ENCODE results near the gene PDE4B. TPM values are rescaled to one million over a fixed set of nuclear protein-coding genes. Genes with fewer than 3 reads are reported as not detected.

The PDE4B gene
- total RNA-seq, 1 experiment from 2014 or later: 9.4 TPM

- DNase-seq (ENCODE audit: low spot score): no peak
Observed at GRCh38 chr1:66359815-66360214, 567.1 kb downstream of the PDE4B start.

- DNase-seq (ENCODE audit: low spot score): no peak
Observed at GRCh38 chr1:66360285-66360724, 567.6 kb downstream of the PDE4B start.

- DNase-seq (ENCODE audit: low spot score): no peak
Observed at GRCh38 chr1:66364578-66365391, 572.1 kb downstream of the PDE4B start.

DNA sequence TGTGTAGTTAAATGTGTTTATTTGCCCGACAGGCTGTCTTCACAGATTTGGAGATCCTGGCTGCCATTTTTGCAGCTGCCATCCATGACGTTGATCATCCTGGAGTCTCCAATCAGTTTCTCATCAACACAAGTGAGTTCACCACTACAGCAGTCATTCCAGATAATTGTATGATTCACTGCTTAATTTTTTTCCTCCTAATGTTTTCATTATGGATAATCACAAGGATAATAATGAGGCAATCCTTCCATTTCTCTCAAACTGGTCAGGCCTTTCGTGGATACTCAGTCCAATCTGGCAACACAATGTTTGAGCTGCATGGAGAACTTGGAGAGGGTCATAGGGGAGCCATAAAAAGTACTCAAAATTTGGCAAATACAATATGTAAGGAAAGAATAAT, 572.9 kb downstream of the PDE4B start:
- DNase-seq (ENCODE audit: low spot score): no peak

DNA sequence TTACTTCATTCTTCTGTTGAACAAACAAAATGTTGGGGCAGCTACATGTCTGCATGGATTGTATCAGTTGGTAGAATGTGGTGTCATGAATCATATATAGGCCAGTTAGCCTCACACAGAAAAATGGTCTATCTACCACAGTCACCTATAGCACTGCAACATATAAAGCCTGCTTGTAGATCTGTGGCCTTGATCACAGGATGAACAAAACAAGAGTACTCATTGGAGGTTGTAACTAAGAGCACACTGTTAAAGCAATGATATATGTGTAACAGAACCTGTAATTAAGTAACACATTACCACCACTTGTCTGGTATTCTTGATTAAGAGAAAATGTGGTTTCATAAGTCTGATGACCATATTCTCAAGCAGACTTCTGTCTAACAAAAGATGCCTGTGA, 573.9 kb downstream of the PDE4B start:
- DNase-seq (ENCODE audit: low spot score): no peak

DNA sequence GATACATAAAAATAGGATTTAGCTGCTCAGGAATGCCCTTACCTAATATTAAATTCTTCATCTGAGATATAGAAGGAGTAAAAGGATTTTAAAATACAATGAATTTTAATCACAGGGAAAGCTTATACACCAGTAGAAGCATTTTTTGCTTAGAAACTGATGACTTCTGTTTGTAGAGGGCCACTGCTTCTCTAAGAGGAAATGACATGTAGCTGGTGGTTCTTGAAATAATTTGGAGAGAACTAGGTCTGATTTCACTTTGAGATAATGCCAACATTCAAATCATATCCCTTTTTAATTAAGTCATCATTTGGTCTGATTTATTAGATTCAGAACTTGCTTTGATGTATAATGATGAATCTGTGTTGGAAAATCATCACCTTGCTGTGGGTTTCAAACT, 574.7 kb downstream of the PDE4B start:
- DNase-seq (ENCODE audit: low spot score): no peak

GRCh38 chr1:66368261-66368660, 575.6 kb downstream of the PDE4B start:
- DNase-seq (ENCODE audit: low spot score): no peak

DNA sequence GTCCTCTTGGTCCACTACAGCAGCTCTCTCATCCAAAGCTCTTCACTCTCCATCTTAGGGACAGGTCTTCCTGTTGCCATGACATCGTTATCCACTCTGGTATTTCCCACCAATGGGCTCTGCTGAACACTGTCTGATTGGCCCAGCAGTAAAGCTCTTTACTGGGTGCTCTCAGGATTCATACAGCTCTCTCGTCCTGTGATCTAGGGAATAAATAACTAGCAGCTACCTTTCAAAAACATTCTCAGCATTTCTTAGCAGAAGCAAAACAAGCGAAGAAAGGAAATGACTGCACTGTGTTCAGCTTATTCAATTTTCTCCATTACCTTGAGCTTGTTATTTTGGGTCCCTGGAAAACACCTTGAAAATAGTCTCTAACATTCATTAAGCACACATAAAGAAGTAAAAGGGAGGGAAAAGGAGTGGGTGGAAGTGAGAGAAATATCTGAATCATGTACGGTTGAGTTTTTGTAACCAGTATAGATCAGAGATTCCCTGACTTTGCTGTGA, 577.8 kb downstream of the PDE4B start:
- no peak for DNase-seq (ENCODE audit: low spot score)

DNA sequence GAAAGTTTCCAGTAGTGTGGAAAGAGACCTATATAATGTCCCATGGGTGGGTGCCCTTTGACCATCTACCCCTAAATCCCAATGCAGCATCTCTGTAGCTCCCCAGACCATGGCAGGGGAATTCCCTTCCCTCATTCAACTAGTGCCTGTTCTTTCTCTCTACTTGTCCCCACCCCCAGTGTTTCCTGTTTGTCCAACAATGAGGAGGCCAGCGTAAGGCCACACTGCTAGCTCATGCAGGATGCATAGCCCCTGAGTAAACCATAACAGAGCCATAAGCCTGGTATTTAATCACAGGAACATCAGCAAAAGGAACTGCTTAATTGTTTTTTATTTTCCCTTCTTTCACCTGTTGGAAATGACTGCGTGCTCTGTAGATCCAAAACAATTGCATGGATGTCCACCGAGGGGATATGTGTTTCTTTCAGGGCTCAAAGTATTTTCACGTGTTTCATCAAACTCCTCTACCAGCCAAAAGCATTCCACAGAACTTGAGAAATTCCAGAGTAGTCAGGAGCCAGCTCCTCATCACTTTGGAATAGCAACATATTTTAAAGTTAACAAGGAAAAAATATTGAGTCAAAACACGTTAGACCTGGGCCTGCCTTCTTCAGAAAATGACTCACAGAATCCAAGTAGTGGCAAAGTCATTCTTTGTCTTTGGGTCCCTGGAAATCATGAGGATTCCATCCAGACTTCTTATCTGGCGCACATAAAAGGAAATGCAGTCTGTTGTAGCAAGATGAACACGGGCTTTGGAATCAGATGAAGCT, 578.7 kb downstream of the PDE4B start:
- DNase-seq (ENCODE audit: low spot score): no peak

DNA sequence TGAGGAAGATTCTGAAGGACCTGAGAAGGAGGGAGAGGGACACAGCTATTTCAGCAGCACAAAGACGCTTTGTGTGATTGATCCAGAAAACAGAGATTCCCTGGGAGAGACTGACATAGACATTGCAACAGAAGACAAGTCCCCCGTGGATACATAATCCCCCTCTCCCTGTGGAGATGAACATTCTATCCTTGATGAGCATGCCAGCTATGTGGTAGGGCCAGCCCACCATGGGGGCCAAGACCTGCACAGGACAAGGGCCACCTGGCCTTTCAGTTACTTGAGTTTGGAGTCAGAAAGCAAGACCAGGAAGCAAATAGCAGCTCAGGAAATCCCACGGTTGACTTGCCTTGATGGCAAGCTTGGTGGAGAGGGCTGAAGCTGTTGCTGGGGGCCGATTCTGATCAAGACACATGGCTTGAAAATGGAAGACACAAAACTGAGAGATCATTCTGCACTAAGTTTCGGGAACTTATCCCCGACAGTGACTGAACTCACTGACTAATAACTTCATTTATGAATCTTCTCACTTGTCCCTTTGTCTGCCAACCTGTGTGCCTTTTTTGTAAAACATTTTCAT, 579.9 kb downstream of the PDE4B start:
- no peak for DNase-seq (ENCODE audit: low spot score)

- no peak for DNase-seq (ENCODE audit: low spot score)
Observed at GRCh38 chr1:66373157-66373591, 580.5 kb downstream of the PDE4B start.

GRCh38 chr1:66374148-66374547, 581.5 kb downstream of the PDE4B start:
- no peak for DNase-seq (ENCODE audit: low spot score)

- DNase-seq (ENCODE audit: low spot score): no peak
Observed at GRCh38 chr1:66374561-66375111, 581.9 kb downstream of the PDE4B start.

- DNase-seq (ENCODE audit: low spot score): no peak
Observed at GRCh38 chr1:66375125-66375524, 582.4 kb downstream of the PDE4B start.

GRCh38 chr1:66380452-66381212, 587.9 kb downstream of the PDE4B start:
- DNase-seq (ENCODE audit: low spot score): no peak

DNA sequence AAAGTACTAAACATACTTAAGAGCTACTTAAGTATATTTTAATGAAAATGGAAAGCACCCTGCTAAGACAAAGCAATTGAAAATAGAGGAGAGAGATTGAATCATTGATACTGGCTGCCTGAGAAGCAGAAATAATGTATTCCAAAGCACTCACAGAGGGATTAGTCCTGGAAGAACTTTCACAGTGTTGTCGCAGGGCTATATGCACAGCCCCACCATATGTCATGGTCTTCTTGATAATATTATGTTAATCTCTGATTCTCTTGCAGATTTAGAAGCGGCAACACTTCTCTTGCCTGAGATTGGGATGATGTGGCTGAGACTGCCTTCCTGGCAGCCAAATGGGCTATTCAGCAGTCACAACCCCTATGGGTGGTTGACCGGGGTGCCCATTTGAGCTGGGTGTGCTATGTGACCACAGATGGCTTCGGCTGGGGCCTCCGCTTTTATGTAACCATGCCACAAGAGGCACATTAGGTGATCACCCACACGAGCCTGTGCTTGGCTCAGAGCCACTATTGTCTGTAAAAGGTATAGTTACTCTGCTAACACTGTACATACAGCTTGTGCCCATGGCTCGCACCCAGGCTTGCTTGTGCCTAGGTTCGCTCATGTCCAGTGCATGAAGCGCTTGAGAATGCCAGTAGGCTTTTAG, 589.1 kb downstream of the PDE4B start:
- no peak for DNase-seq (ENCODE audit: low spot score)

DNA sequence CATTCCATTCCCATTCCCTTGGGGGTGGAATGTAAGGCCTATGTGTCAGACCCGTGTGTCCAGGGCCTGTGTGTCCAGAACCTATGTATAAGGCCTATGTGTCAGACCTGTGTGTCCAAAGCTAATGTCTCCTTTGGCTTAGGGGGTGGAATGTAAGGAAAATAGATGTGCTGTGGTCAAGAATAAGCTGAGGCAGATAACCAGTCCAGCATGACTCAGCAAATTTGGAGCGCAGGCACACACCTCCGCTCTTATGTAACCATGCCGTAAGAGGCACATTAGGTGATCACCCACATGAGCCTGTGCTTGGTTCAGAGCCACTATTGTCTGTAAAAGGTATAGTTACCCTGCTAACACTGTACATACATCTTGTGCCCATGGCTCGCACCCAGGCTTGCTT, 590.5 kb downstream of the PDE4B start:
- DNase-seq (ENCODE audit: low spot score): no peak

- DNase-seq (ENCODE audit: low spot score): no peak
Observed at GRCh38 chr1:66383611-66384010, 590.9 kb downstream of the PDE4B start.

DNA sequence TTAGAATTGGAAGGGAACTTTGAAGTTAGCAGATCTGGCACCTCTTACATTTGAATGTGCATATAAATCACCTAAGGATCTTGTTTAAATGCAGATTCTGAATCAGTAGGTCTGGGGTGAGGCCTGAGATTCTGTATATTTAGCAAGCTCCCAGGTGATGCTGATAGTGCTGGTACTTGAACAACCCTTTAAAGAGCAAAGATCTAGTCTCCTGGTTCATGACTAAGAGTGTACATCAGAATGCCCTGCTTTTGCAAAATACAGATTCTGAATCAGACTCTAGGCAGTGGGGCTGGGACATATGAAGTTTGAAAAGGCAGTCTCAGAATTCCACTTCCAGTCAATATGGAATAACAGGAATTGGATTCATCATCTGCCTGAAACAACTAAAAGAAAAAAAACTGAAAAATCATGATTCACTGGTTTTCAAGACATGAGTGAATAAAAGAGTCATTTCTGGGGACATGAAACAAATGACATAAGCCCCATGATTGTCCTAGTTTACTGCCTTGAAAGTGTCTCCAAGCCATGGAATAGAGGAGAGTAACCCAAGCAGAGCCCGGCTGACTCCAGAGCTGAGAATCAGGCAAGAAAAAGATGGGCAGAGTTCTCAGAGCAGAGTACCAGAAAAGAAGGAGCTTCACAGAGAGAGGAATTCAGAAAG, 591.7 kb downstream of the PDE4B start:
- DNase-seq (ENCODE audit: low spot score): no peak

GRCh38 chr1:66386712-66387111, 594.0 kb downstream of the PDE4B start:
- DNase-seq (ENCODE audit: low spot score): no peak
